ENCODE results near the gene GPSM3.
"Not testable (repeated sequence)": the region's sequence is repeated elsewhere in the genome, so short reads cannot be mapped to it uniquely, and the experiment has no call there.

The GPSM3 gene

DNA sequence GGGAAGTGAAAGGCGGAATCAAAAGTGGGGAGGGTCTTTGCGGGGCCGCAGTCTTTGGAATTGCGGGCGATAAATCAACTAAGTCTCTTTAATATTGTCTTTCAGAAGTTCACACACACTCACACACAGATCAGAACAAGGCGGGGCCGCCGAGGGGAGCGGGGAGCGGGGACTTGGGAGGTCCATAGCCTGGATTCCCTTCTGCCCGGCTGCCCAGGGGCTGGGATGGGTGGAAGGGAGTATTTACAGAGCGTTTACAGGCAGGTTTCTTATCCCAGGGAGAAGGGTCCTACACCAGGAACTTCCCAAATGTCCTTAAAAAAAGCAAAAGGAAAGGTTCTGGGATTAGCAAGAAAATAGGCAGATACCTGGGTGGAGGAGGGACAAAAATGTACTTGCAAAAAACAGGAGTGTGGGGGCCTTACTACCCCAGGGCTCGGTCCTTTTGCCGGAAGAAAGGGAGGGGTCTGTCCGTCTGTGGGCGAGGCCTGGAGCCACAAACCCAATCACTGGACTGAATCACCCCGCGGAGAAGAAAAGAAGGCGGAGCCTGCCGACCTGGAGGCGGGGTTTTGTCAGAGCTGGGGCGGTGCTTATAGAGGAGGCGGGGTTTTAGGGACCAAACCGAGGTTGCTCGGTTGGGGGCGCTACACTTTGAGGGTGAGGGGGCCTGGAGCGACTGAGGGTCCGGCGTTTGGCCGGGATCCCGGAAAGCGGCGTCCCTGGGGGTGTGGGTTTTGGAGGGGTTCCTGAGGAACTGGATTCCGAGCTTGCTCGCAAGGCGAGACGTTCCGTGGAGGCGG, 44.0 kb downstream of the GPSM3 start:
- peak; percentile 86 for DNase-seq

DNA sequence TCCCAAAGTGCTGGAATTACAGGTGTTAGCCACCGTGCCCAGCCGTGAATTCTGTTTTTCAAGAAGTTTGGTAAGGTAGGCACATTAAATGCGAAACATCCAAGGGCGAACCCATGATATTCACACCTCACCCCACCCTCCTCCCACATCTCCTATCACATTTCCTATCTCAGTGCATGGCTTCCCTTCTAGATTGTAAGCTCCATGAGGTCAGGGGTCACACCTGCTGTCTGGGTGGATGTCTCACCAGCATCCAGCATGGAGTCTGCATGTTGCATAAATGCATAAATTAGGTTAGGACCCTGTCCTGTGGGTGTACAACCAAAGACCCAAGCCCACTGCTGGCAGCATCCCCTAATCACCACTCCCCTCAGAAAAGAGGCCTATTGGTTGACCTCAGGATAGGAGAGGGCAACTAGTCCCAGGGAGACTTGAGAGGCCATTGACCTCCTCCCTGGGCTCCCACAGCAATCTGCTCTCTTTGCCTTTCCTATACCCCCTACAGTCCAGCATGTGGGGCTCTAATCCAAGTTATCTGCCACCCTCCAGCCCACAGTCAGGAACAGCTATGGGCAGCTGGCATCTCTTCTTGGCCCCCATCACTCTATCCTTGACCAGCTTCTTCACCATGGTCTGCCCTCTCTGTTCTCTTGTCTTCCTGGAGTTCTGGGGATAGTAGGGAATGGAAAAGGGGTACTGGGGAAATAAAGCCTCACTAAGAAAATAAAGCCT, 44.9 kb downstream of the GPSM3 start:
- no peak for DNase-seq

DNA sequence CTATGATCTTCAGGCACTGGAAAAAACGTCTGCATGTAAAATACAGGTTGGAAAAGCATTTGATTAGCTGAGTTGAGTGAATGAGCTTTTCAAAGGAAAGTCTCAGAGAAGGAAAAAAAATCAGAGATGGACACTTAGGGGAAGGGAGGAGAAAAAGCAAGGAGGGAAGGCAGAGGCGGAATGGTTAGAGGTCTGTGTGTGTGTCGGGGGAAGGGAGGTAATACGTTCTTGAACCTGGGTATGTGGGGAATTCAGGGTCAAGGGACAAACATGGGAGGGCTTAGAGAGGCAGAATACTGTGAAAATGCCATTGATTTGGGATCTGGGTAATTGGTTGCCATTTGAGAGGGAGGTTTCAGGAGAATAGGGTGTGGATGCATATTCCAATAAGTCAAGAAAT, 45.8 kb downstream of the GPSM3 start:
- DNase-seq: no peak

DNA sequence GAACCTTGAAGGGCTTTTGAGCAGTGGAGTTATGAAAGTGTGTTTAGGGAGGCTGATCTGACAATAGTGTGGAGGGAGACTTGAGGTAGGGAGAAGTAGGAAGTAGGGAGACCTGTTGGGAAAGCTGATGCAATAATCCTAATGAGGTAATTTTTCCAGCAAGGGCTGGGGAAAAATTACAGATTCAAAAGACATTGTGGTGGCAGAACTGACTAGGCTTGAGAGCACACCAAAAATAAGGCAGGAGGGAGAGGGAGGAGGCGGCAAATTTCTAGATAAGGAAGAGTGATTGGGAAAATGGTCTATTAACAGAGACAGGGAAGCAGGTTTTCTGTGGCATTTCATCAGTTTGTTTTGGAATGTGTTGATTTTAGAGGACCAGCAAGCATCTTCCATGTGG, 46.2 kb downstream of the GPSM3 start:
- DNase-seq: no peak

DNA sequence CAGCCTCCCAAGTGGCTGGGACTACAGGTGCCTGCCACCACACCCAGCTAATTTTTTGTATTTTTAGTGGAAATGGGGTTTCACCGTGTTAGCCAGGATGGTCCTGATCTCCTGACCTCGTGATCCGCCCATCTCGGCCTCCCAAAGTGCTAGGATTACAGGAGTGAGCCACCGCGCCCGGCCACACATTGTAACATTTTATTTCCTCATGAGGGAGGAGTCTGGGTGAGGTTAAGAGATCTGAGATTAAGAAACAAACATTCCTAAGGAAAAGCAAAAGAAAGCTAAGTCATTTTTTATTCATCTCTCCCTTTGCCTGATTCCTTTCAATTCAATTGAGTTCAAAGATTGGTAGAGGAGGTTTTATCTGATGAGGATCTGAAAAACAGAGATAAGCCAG, 48.2 kb downstream of the GPSM3 start:
- DNase-seq: not testable (repeated sequence)
